ENCODE measurements around the gene TRPM5. TPM values are rescaled to one million over a fixed set of nuclear protein-coding genes. Genes with fewer than 3 reads are reported as not detected.

The TRPM5 gene
- total RNA-seq, 1 donor from 2014 or later, result not detected

DNA sequence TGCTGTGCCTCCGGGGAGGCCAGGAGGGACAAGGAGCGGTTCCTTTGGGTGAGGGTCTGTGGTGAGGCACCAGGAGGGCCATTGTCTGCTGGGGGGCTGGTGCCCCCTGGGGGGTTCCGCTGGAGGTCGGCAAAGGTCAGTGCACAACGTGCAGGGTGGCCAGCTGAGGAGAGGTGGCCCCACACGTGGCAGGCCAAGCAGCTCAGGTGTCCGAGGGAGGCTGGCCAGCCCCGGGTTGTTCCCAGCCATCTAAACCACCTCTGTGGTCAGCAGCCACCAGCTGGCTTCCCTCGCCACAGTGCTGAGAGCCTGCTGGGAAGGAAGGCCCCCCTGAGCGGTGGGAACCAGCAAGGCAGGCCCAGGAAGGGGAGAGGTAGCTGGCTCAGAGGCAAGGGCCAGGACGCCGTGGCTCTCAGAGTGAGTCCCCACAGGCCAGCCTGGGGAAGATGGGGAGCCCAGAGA lies 39.5 kb downstream of the TRPM5 start:
- H3K9me3 Mint-ChIP-seq (ENCODE audit: low read depth), result no peaks in the 10 kb centered on the region
- TF ChIP-seq, protein P1, sequence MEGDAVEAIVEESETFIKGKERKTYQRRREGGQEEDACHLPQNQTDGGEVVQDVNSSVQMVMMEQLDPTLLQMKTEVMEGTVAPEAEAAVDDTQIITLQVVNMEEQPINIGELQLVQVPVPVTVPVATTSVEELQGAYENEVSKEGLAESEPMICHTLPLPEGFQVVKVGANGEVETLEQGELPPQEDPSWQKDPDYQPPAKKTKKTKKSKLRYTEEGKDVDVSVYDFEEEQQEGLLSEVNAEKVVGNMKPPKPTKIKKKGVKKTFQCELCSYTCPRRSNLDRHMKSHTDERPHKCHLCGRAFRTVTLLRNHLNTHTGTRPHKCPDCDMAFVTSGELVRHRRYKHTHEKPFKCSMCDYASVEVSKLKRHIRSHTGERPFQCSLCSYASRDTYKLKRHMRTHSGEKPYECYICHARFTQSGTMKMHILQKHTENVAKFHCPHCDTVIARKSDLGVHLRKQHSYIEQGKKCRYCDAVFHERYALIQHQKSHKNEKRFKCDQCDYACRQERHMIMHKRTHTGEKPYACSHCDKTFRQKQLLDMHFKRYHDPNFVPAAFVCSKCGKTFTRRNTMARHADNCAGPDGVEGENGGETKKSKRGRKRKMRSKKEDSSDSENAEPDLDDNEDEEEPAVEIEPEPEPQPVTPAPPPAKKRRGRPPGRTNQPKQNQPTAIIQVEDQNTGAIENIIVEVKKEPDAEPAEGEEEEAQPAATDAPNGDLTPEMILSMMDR (IDR thresholded peaks at IDR 0.05), result no peak
- peaks cover 15% of the 10 kb centered on the region for H3K4me1 Mint-ChIP-seq (ENCODE audit: low read depth)
- H3K36me3 Mint-ChIP-seq (ENCODE audit: low read depth), result peaks cover 2% of the 10 kb centered on the region
- H3K4me3 Mint-ChIP-seq (ENCODE audit: unreplicated experiment), result no peak overlapping the region
- H3K27me3 Mint-ChIP-seq (ENCODE audit: low read depth), result no peaks in the 10 kb centered on the region
- no peak overlapping the region for H3K27ac Mint-ChIP-seq (ENCODE audit: unreplicated experiment)
- no peak for DNase-seq (ENCODE audit: low spot score)

DNA sequence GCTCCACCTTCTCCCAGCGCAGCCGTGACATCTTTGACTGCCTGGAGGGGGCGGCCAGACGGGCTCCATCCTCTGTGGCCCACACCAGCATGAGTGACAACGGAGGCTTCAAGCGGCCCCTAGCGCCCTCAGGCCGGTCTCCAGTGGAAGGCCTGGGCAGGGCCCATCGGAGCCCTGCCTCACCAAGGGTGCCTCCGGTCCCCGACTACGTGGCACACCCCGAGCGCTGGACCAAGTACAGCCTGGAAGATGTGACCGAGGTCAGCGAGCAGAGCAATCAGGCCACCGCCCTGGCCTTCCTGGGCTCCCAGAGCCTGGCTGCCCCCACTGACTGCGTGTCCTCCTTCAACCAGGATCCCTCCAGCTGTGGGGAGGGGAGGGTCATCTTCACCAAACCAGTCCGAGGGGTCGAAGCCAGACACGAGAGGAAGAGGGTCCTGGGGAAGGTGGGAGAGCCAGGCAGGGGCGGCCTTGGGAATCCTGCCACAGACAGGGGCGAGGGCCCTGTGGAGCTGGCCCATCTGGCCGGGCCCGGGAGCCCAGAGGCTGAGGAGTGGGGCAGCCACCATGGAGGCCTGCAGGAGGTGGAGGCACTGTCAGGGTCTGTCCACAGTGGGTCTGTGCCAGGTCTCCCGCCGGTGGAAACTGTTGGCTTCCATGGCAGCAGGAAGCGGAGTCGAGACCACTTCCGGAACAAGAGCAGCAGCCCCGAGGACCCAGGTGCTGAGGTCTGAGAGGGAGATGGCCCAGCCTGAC lies 41.2 kb downstream of the TRPM5 start:
- H3K9me3 Mint-ChIP-seq (ENCODE audit: low read depth), result no peaks in the 10 kb centered on the region
- H3K27me3 Mint-ChIP-seq (ENCODE audit: low read depth), result no peaks in the 10 kb centered on the region
- H3K36me3 Mint-ChIP-seq (ENCODE audit: low read depth), result peaks cover 2% of the 10 kb centered on the region
- no peak for DNase-seq (ENCODE audit: low spot score)
- TF ChIP-seq, protein P1 (IDR thresholded peaks at IDR 0.05), result no peak
- peaks cover 23% of the 10 kb centered on the region for H3K4me1 Mint-ChIP-seq (ENCODE audit: low read depth)
- H3K4me3 Mint-ChIP-seq (ENCODE audit: unreplicated experiment), result peak overlapping the region; percentile 31
- H3K27ac Mint-ChIP-seq (ENCODE audit: unreplicated experiment), result peak overlapping the region; percentile 12

DNA sequence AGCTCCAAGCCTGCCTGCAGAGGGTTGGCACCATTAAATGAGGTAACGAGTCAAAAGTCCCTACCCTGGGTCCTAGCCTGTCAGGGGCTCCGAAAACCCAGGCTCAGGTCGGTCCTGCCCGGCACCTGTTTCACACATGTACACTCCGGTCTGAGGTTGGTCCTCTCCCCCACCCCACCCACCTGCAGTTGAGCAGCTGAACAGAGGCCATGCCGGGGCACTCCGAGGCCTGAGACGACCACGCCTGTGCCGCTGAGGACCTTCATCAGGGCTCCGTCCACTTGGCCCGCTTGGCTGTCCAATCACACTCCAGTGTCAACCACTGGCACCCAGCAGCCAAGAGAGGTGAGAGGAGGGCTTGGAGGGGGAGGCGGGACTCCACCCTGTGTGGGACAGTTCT lies 42.2 kb downstream of the TRPM5 start:
- peaks cover 23% of the 10 kb centered on the region for H3K4me1 Mint-ChIP-seq (ENCODE audit: low read depth)
- no peaks in the 10 kb centered on the region for H3K27me3 Mint-ChIP-seq (ENCODE audit: low read depth)
- peak overlapping the region; percentile 86 for H3K4me3 Mint-ChIP-seq (ENCODE audit: unreplicated experiment)
- TF ChIP-seq, protein P1 (IDR thresholded peaks at IDR 0.05), result no peak
- H3K27ac Mint-ChIP-seq (ENCODE audit: unreplicated experiment), result no peak overlapping the region
- H3K36me3 Mint-ChIP-seq (ENCODE audit: low read depth), result peaks cover 5% of the 10 kb centered on the region
- no peak for DNase-seq (ENCODE audit: low spot score)
- no peaks in the 10 kb centered on the region for H3K9me3 Mint-ChIP-seq (ENCODE audit: low read depth)

DNA sequence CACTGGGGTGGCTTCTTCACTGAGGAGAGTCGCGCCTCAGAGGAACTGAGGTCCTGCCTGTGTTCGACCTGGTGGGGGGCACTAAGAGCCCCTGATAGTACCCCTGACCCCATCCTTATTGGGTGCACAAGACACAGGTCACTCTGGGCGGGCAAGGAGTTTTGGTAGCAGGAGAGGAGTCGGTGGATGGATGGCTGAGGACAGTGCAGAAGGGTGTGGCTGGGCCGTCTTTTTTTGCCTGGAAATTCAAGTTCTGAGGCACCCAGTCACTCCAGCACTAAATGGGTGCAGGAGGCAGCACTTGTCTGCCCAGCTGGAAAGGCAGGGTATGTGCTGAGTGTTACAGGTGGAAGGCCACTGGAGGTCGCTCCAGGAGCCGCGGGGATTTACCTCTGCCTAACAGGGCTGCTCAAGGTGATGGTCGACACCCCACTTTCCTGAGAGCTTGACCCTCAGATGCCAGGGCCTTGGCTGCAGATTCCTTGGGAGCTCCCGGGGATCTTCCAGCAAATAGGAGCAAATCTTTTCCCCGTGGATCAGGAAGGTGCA lies 42.8 kb downstream of the TRPM5 start:
- TF ChIP-seq, protein P1 (IDR thresholded peaks at IDR 0.05), result no peak
- Mint-ChIP-seq H3K9me3 (ENCODE audit: low read depth) (no peaks in the 10 kb centered on the region), H3K4me3 (ENCODE audit: unreplicated experiment) (peak overlapping the region; percentile 86), H3K4me1 (ENCODE audit: low read depth) (peaks cover 23% of the 10 kb centered on the region), H3K27ac (ENCODE audit: unreplicated experiment) (peak overlapping the region; percentile 93), H3K36me3 (ENCODE audit: low read depth) (peaks cover 8% of the 10 kb centered on the region), H3K27me3 (ENCODE audit: low read depth) (no peaks in the 10 kb centered on the region)
- DNase-seq (ENCODE audit: low spot score), result no peak

DNA sequence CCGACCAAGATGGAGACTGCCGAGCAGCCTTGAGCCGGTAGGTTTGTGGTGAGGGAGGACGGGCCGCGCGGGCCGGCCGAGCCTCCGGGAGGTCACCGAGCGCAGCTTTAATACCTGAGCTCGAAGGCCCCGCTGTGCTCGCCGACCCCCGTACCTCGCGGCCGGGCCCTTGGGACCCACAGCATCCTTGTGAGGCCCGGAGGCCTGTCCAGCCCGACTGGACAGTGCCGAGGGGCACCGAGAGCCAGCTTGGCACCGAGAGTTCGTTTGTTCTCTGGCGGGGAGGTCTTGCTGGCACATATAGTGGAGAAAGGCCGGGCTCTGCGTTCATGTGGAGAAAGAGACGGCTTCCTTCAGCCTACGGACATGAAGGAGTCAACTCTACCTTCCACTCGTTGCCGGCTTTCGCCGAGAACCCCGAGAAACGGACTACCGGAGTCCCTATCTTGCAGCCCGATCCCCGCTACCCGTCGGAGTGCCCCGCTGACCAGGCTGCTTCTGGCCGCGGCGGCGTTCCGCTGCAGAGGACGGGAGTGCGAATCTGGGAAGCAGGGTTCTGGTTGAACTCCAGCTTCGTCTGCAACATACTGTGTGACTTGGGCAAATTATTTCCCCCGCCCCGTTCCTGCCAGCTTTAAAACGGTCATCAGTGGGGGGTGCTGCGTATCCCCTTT lies 43.4 kb downstream of the TRPM5 start:
- Mint-ChIP-seq H3K9me3 (ENCODE audit: low read depth) (no peaks in the 10 kb centered on the region), H3K27ac (ENCODE audit: unreplicated experiment) (peak overlapping the region; percentile 93), H3K36me3 (ENCODE audit: low read depth) (peaks cover 8% of the 10 kb centered on the region), H3K27me3 (ENCODE audit: low read depth) (no peaks in the 10 kb centered on the region), H3K4me3 (ENCODE audit: unreplicated experiment) (peak overlapping the region; percentile 86), H3K4me1 (ENCODE audit: low read depth) (peaks cover 23% of the 10 kb centered on the region)
- TF ChIP-seq, protein P1 (IDR thresholded peaks at IDR 0.05), result no peak
- DNase-seq (ENCODE audit: low spot score), result no peak

Data from chondrocyte (in vitro differentiated cells).